COLO668 (cell line): ENCODE measurements around the gene SYT13.

Experiments
- DNase-seq: peaks from one replicate; lab custom pipeline; 2025; ENCODE audit not compliant: unreplicated experiment; lab: John Stamatoyannopoulos, UW

SYT13 gene

DNA sequence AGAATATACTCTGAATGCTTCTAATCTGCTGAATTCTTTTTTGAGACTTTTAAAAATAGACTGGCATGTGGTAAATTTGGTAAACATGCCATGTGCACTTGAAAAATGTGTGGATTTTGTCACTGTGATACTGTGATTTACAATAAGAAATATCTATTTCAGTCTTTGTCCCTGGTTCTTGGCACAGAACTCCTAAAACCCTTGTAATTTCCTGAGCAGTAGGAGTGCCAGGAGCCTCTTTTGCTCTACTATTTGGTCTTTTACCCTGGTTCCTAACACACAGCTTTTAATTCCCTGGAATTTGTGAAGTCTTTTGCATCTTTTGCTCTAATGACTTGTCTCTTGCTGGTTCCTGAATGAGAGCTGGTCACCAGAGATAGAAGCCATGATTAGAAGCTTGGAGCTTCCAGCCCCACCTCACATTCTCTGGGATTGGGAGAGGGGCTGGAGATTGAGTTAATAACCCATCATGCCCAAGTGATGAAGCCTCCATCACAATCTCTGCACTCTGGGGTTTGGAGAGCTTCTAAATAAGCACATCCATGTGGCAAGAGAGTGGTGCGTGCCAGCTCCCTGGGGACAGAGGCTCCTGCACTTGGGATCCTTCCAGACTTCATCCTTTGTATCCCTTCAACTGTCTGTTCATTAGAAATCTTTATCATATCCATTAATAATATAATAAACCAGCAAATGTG is 27.2 kb upstream of the SYT13 start:
- DNase-seq: no peak

DNA sequence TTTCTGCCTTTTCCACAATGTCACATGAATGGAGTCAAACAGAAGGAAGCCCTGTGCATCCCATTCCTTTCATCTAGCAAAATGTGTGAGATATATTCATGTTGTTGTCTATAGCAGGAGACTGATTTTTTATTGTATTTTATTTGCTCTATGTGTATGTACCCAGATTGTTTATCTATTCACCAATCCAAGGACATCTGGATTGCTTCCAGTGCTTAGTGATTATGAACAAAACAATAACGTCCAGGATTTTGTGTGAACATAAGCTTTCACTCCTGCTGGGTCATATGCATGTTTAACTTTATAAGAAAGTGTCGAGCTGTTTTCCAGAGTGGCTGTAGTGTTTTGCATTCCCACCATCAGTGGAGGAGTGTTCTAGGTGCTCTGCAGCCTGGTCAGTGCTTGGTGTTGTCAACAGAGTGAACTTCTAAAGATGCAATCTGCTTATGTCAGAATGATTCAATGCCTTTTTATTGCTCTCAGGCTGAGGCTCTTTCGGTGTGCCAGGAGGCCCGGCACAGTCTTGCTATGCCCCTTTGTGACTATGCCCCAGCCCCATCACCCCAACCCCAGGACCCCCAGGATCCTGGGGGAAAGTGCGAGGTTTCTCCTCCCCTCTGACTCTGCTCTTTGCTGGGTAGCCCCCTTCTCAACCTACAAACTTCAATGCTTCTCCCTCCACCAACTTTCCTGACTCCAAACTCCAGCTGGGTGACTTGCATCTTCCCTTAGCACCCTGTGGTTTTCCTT is 19.9 kb upstream of the SYT13 start:
- no peak for DNase-seq

DNA sequence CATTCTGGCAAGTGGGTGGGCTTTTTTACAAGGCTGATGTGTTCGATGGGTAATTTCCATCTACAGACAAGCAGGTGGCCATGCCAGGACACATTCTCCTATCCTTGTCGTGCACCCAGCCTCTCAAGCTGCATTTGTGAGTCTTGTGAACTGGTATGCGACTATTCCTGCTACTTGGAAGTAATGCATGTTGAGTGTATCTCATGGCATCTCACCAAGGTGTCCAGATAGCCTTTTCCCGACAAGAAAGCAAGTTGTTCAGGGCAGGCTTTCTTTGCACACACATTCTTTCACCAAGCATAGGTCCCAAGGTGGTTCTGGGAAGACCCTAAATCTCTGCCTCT is 18.8 kb upstream of the SYT13 start:
- DNase-seq: no peak

DNA sequence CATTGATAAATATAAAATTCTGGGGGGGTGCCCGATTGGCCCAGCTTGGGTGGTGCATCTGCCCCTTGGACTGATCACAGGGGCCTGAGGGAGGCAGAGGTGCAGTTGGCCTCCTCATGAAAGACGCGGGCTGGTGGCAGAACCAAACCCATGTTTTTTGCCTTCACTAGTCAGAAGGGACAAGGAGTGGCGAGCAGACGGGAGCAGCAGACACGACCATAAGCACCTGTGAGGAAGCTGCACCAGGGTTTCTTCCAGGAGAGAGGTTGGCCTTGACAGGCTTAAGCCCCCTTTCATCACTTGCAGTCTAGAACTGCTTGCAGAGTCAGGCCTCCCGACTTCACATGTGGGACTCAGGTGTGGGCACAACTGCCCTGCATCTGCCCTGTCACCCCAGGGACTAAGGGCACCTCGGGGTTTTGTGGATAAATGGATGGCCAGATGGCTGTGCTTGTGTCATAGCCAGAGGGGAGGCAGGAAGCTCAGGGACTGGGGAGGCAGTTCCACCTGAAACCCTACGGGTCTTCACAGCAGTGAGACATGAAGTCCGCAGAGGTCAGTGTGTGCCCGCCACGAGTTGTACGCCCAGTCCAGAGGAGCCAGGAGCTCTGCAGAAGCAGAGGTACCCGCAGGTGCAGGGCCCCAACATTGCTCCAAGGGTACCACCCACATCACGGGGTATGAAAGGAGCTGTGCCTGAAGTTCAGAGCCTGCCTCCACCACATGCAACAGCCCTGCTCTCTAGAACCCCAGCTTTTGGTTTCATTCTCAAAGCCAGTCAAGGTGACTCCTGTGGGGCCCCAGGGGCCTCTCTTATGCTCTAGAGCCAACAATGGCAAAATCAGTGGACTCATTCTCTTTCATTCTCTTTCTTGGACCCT is 18.2 kb upstream of the SYT13 start:
- no peak for DNase-seq

DNA sequence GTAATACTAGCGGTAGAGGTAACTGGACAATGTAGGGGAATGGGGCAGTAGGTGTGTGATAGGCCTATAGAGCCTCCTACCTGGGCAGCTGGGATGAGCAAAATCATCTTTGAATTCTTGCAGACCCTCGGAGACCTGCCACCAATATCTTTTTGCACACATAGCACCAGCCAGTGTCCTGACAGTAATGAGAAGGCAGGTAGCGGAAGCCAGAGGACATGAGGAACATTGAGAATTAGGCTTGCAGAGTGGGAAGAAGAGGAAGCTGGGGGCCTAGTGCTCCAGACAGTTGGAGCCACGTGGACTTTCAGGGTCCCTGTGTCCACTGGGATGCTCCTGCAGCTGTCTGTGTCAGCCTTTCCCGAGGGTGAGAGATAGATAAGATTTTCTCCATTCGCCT is 17.2 kb upstream of the SYT13 start:
- no peak for DNase-seq

DNA sequence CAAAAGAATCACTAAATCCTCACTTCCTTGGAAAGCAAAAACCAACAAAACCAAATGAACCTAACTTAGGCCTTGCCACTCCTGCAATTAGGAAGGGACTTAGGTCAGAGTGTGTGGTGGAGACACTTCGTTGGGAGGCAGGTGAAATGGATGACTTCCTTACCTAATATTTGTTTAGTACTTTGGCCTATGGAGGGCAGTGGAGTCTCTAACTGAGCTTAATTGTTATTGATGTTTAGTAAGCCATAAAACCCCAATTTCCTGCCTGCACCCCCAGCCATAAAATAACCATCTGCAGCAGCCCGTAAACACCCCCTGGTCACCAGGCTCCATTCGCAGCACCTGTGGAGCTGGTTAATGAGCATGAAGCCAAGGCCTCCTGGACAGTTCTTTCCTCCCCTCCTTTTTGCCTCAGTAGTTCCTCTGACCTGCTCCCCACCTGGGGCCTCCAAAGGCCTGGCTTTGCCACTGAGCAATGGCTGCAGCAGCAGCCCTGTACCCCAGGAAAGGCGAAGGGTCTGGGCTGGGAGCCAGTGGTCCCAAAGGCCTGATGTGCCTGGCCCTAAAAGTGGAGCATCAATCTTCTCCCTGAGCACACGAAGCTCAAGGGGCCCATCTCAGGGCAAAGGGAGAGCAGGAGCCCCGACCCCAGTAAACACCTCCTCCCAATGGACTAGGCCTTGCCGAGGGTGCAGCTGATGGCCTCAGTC is 15.6 kb upstream of the SYT13 start:
- peak; percentile 71 for DNase-seq

DNA sequence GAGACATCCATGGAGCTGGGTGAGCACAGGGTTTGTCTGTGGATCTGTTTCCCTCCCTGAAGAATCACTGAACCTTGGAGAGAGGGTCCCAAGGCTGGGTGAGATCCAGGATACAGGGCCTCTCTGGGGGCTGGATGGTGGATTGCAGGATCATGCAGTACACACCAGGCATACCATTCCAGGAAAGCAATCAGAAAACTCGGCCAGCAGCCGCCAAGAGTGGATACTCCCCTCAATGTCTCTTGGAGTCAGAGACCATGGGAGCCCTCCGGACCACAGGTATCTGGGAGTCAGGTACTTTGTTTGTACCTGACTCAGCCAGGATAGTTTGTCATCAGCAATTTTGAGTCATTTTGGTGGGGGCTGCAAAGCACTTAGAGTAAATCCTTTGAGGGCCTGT is 14.6 kb upstream of the SYT13 start:
- DNase-seq: no peak

DNA sequence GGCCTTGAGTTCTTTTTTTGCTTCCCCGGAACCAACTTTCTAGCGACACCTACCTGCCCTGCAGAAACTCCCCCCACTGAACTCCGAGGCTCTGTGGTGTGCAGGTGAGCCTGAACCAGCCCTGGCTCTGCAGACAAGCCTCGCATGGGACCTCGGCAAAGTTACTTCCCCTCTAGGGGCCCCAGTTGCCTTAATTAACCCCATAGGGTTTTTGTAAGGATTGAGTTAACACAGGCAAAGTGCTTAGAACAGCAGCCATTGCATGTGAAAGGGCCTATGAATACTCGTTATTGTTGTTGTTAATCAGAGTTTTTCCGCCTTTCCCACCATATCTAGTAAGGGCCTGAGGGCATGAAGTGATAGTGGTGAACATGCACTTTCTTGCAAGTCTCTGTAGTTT is 12.6 kb upstream of the SYT13 start:
- no peak for DNase-seq

DNA sequence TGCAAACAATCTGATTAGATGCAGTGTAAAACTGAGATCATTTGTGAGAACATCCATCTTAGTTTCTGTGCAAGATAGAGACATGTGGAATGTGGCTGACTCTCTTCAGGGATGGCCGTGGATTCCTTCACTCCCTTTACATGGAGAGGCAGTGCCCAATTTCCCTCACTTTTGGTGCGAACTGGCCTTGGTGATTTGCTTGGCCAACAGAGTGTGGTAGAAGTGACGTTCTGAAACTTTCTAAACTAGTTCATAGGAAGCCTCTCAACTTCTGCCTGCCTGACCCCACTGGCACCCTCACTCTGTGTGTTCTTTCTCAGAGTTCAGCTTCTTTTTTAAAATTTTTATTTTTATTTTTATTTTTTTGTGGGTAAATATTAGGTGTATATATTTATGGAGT is 9.9 kb upstream of the SYT13 start:
- no peak for DNase-seq

DNA sequence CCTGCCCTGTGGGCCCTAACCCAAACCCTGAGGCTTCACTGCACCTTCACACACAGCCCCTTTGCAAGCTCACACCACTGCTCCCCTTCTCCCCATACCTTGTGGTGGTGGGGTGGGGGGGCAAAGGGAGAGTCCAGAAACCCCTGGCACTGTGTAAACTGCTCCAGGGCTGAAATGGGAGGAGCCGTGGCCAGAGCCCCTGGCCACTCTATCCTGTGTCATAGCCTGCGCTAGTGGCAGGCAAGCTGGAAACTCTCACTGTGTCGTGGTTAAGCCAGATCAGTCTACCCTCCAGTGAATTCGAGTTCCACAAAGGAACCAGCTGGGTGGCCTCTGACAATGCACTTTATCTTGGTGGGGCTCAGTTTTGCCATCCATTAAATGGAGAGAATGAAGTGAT is 8.4 kb upstream of the SYT13 start:
- DNase-seq: no peak

DNA sequence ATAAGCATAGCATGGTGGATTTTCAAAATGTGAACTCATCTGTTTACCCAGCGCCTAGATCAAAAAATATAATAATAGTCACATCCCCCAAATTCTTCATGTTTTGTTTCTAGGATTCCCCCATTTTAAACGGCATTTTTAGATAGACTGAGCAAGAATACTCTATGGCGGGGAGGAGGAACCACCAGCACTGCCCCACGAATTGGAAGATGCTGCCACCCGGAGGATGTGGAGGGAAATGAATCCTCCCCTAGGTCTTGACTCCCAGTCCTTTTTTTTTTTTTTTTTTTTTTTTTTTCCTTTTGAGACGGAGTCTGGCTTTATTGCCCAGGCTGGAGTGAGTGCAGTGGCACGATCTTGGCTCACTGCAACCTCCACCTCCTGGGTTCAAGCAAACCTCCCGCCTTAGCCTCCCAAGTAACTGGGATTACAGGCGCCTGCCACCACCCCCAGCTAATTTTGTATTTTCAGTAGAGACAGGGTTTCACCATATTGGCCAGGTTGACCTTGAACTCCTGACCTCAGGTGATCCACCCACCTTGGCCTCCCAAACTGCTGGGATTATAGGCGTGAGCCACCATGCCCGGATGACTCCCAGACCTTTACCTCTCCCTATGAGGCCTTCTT is 7.5 kb upstream of the SYT13 start:
- peak; percentile 83 for DNase-seq

DNA sequence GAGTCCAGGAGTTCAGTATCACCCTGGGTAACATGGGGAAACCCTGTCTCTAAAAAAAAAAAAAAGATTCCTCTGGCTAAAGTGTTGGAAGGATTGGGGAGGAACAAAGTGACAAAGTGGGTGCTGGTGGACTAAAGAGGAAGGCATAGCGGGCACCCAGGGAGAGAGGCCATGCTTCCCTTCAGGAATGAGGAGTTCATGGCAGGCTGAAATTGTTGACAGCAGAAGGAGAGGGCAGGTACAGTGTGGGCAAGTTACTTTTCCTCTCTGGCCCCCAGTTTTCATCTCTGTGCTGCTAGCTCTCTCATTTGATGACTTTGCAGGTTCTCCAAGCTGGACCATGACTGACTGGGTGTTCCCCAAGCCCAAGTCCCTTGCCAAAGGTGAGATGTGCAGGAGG is 4.4 kb upstream of the SYT13 start:
- DNase-seq: no peak

DNA sequence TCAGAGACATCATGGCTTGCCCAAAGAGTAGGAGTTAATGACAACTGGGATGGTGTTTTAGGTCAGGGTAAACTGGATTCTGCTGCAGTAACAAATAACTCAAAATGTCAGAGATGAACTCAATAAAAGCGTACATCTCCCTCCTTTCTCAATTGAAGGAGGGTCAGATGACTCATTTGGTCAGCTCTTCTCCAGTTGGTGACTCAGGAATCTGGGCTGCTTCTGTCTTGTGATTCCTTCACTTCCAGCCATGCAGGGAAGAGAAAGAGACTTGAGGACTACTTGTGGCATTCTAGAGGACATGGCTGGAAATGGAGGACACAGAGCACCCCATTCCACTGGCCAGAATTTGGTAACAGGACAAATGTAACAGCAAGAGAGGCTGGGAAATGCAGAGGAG is 3.2 kb upstream of the SYT13 start:
- no peak for DNase-seq

DNA sequence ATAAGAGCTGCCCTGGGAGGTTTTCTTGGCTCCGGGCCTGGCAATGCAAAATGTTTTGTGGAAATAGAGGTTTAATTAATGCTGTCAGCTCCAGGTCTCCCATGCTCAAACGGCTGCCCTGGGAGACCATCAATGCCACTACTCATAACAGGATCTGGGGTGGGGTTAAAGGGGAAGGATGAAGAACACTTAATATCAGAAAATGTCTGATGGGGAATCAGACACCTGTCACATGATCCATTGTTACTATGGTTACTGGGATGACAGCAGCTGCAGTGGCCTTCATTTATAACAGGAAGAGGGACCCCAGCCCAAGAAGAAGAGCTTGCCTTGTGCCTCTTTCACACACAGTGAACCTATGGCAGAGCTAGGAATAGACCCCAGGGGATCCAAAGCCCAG is 2.2 kb upstream of the SYT13 start:
- DNase-seq: no peak

DNA sequence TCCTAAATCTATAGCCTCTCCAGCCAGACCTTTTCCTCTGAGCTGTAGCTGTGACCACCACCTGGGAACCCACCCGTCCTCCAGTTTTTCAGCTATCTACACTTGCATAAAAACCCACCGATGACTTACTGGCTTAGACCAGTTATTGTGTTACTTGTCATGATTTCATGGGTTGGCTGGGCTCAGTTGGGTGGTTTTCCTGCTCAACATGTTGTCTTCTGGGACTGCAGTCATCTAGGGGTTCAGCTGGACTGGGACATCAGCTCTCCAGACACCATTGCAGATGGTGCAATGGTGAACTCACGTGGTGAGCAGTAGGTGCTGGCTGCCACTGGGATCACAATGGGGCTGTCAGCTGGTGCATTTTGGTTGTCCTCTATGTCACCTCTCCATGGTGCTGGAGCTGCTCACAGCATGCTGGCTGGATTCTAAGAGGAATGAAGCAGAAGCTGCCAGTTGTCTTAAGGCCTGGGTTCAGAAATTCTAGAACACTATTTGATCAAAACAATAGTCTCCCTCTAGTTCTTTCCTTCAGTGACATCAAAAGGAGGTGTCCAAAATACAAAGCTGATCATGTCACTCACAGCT is 1.3 kb upstream of the SYT13 start:
- no peak for DNase-seq

DNA sequence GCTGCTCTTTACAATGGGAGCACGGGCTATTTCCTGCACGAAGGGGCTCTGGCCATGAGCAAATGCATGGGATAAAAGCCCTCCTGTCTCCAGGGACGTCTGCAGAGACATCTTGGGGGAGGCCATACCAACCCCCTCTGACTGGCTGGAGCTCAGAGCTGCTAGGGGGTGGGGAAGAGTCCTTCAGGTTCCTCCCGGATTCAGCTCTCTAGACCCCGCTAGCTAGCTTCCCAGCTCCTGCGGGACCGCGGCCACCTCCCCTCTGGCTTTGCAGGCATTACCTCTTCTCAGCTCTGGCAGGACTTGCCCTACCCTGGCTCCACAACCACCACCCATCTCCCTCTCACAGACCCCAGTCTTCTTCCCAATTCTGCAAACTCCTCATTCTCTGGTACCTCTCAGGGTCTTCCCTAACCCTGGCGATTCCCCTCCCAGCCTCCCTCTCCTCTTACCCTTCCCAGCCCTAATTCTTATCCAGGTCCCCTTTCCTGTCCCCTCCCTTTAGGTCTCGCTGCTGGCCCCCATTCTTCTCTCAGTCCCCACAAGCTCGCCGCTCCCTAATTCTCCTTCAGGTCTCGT is 802 bp downstream of the SYT13 start:
- DNase-seq: no peak

DNA sequence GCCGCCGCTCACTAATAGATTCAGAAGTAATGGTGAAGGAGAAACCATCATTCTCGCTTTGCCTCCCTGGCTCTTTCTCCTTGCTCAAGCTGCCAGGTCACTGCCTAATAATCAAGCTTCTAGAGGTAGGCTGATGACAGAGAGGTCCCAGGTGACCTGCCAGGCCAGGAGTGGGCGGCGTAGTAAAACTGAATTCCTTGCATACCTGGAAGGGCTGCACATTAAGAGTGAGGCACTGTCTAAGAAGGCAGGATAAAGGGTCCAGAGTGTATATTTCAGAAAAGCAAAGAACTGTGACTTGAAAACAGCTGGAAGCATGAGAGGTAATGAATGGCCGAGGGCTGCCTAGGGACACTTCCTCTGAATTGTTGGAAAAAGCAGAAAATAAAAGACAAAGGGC is 4.1 kb downstream of the SYT13 start:
- no peak for DNase-seq

DNA sequence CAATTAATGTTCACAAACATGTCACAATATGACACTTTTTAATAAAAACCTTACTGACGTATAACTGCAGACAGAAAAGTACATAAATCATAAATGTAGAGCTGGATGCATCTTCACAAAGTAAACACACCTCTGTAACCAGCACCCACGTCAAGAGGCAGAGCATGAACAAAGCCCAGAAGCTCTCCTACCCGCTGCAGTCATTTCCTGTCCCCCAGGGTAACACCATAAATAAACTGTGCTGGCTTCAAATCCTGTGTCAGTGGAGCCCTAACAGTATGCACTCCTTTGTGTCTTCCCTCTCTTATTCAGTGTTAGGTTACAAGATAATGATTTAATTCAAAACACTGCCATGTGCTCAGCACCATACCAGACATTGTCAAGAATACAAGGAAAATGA is 5.7 kb downstream of the SYT13 start:
- DNase-seq: peak; percentile 88

DNA sequence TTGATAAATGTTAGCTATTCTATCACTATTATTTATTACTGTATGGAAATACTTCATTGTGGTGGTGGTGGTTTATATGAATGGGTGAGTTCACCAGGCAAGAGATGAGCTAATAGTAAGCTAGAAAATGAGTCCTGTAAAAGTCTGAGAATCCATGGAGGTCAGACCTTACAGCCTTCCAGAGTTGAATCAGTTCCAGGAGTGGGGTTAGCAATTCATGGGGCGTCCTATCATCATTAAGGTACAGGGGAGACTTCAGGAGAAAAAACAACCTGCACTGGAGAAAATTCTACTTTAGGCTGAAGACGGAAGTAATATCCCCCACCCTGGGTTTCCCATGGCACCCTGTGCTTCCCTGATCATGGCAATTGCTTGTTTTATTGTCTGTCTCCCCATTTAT is 6.5 kb downstream of the SYT13 start:
- no peak for DNase-seq

DNA sequence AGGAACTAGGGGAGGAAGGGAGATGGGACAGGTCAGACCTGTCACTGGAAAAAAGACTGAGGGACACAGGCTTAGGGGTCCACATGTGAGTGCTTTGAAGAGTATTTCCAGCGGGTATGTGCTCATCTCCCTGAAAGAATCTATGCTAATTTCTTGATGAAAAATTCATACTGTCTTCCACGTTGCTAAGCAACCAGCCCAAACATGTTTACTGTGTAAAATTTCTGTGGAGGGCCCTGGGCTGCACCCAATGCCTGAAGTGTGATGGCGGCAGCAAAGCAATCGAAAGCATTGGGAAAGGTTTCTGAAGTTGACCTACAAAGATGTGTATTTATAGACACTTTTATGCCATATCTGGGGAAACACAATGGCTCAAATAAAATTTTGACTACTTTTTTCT is 7.4 kb downstream of the SYT13 start:
- DNase-seq: peak; percentile 75
